ENCODE data around the gene SLFN14.

DNA sequence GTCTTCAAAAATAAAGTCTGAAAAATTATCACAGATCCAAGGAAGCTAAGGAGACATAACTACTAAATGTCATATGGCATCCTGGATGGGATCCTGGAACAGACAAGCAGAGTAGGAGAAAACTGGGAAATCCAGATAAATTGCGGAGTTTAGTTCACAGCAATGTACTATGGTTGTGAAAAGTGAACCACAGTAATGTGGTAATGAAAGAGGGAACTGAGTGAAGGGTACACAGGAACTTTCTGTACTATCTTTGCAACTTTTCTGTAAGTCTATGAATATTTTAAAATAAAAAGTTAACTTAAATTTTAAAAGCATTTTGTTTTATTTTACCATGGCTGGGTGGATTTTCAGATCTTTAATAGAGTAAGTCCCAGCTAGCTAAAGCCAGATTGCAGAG lies 39.5 kb downstream of the SLFN14 start:
- no peak for TF ChIP-seq CTCF (IDR thresholded peaks at IDR 0.05)
- no peak for TF ChIP-seq POLR2A (IDR thresholded peaks at IDR 0.05)

Measured in breast epithelium (tissue), 3 donors.